Activated CD4-positive, alpha-beta T cell treated with anti-CD3 and anti-CD28 coated beads, Interleukin-2, amount 10 ng/mL, durations not matched to agents 7 days and 5 days (primary cell): Measurements from ENCODE around the gene MUL1. TPM values are rescaled to one million over a fixed set of nuclear protein-coding genes. Genes with fewer than 3 reads are reported as not detected.

Source experiments
- CTCF ChIA-PET: fragments of 350-600 bp; sonication (Branson Sonifier 250); formaldehyde crosslinking; loops from one replicate; lab custom pipeline; 2021; ENCODE audit warnings: antibody characterized with exemption; lab: Charles Lee
- POLR2A ChIA-PET: fragments of 350-600 bp; sonication (Branson Sonifier 250); formaldehyde crosslinking; loops from one replicate; lab custom pipeline; 2021; ENCODE audit warnings: antibody characterized with exemption; lab: Charles Lee
- DNase-seq: peaks from one replicate; pipeline ENCODE4 v3.0.0-alpha.2; 2020
- H3K27ac Mint-ChIP-seq: one replicate; pipeline ENCODE4 v1.8.0; 2021; ENCODE audit warnings: mild to moderate bottlenecking, moderate library complexity, mixed read lengths
- H3K27me3 Mint-ChIP-seq: one replicate; pipeline ENCODE4 v1.8.0; 2021; ENCODE audit warnings: mixed read lengths
- H3K36me3 Mint-ChIP-seq: one replicate; pipeline ENCODE4 v1.8.0; 2021; ENCODE audit warnings: low read depth, mixed read lengths
- H3K4me1 Mint-ChIP-seq: one replicate; pipeline ENCODE4 v1.8.0; 2021; ENCODE audit warnings: mixed read lengths
- H3K4me3 Mint-ChIP-seq: one replicate; pipeline ENCODE4 v1.8.0; 2021; ENCODE audit warnings: mild to moderate bottlenecking, moderate library complexity, mixed read lengths
- H3K9me3 Mint-ChIP-seq: one replicate; pipeline ENCODE4 v1.8.0; 2021; ENCODE audit warnings: mixed read lengths
- total RNA-seq, 2 experiments: library from RNA; stranded (reverse); gene quantifications; one replicate each; pipeline ENCODE4 v1.2.3, GENCODE V29; 2021

The MUL1 gene
- total RNA-seq = 10 to 100 TPM; 17.4 to 20.1 TPM

- H3K27ac Mint-ChIP-seq = peak within 1 kb of the TSS; percentile 93
- POLR2A ChIA-PET = no interaction called here
These were observed at the start of gene MUL1 for GRCh38 chr1:20507564-20508410. TSS of gene MUL1 (minus strand) at chr1:20508151. CDS start at chr1:20508024, 127 bp downstream.

GRCh38 chr1:20555758-20556120, 47.8 kb upstream of the MUL1 start:
- no peaks in the 10 kb centered on the region for H3K36me3 Mint-ChIP-seq
- ChIA-PET POLR2A (no interaction called here), CTCF (no interaction called here)
- no peak overlapping the region for H3K27ac Mint-ChIP-seq
- peaks cover 18% of the 10 kb centered on the region for H3K27me3 Mint-ChIP-seq
- H3K4me3 Mint-ChIP-seq = no peak overlapping the region
- peaks cover 3% of the 10 kb centered on the region for H3K4me1 Mint-ChIP-seq
- DNase-seq = no peak
- H3K9me3 Mint-ChIP-seq = no peaks in the 10 kb centered on the region

More at GRCh38 chr1:20507564-20508410, at the start of gene MUL1:
- Mint-ChIP-seq H3K9me3 (no peaks in the 10 kb centered on the region), H3K4me1 (peaks cover 19% of the 10 kb centered on the region), H3K36me3 (peaks cover 1% of the 10 kb centered on the region), H3K27me3 (no peaks in the 10 kb centered on the region), H3K4me3 (peak within 1 kb of the TSS; percentile 88)
- CTCF ChIA-PET = interaction anchor here (0.9 to 2.7 kb wide), 3 partner anchors 13 to 300 kb away, joined by 3 to 11 read pairs (median 3); no protein-coding TSS in a partner anchor
- peak; percentile 96 for DNase-seq

- peaks cover 3% of the 10 kb centered on the region for H3K4me1 Mint-ChIP-seq
- no peak for DNase-seq
- POLR2A ChIA-PET = no interaction called here
- no peaks in the 10 kb centered on the region for H3K36me3 Mint-ChIP-seq
- no peak overlapping the region for H3K4me3 Mint-ChIP-seq
- CTCF ChIA-PET = no interaction called here
- no peak overlapping the region for H3K27ac Mint-ChIP-seq
- no peaks in the 10 kb centered on the region for H3K9me3 Mint-ChIP-seq
- peaks cover 18% of the 10 kb centered on the region for H3K27me3 Mint-ChIP-seq
These were observed 47.2 kb upstream of the MUL1 start for GRCh38 chr1:20555025-20555757.

- Mint-ChIP-seq H3K27me3 (peaks cover 25% of the 10 kb centered on the region), H3K4me3 (no peak overlapping the region), H3K36me3 (no peaks in the 10 kb centered on the region), H3K9me3 (no peaks in the 10 kb centered on the region), H3K27ac (no peak overlapping the region), H3K4me1 (peaks cover 3% of the 10 kb centered on the region)
- ChIA-PET POLR2A (no interaction called here), CTCF (no interaction called here)
- DNase-seq = no peak
These were observed 44.9 kb upstream of the MUL1 start for GRCh38 chr1:20552728-20553445.

GRCh38 chr1:20551945-20552727, 44.2 kb upstream of the MUL1 start, which contains the start of gene FAM43B:
TSS of gene FAM43B (plus strand) at chr1:20552573. CDS start at chr1:20552974, 401 bp downstream.
- H3K36me3 Mint-ChIP-seq = no peaks in the 10 kb centered on the region

GRCh38 chr1:20551161-20551560, 43.2 kb upstream of the MUL1 start:
- no peak overlapping the region for H3K4me3 Mint-ChIP-seq
- H3K27ac Mint-ChIP-seq = no peak overlapping the region
- no peaks in the 10 kb centered on the region for H3K36me3 Mint-ChIP-seq
- H3K9me3 Mint-ChIP-seq = no peaks in the 10 kb centered on the region
- CTCF ChIA-PET = interaction anchor here (0.5 to 0.6 kb wide), 2 partner anchors 405 to 1146 kb away, joined by 3 to 4 read pairs; no protein-coding TSS in a partner anchor
- no peak for DNase-seq
- POLR2A ChIA-PET = no interaction called here
- peaks cover 3% of the 10 kb centered on the region for H3K4me1 Mint-ChIP-seq
- peaks cover 30% of the 10 kb centered on the region for H3K27me3 Mint-ChIP-seq

More at GRCh38 chr1:20551945-20552727, 44.2 kb upstream of the MUL1 start, which contains the start of gene FAM43B:
- no peak for DNase-seq
- no peak within 1 kb of the TSS for H3K27ac Mint-ChIP-seq
- H3K27me3 Mint-ChIP-seq = peaks cover 25% of the 10 kb centered on the region
- H3K4me3 Mint-ChIP-seq = no peak within 1 kb of the TSS
- H3K9me3 Mint-ChIP-seq = no peaks in the 10 kb centered on the region
- ChIA-PET POLR2A (no interaction called here), CTCF (no interaction called here)
- H3K4me1 Mint-ChIP-seq = peaks cover 3% of the 10 kb centered on the region

GRCh38 chr1:20546637-20547036, 38.7 kb upstream of the MUL1 start:
- CTCF ChIA-PET = interaction anchor here (0.6 to 0.8 kb wide), 2 partner anchors 34 to 1950 kb away, joined by 3 read pairs; no protein-coding TSS in a partner anchor

GRCh38 chr1:20540281-20540680, 32.3 kb upstream of the MUL1 start:
- CTCF ChIA-PET = no interaction called here
- Mint-ChIP-seq H3K4me1 (no peaks in the 10 kb centered on the region), H3K27me3 (peaks cover 35% of the 10 kb centered on the region), H3K36me3 (no peaks in the 10 kb centered on the region), H3K4me3 (no peak overlapping the region), H3K27ac (no peak overlapping the region), H3K9me3 (no peaks in the 10 kb centered on the region)
- POLR2A ChIA-PET = no interaction called here
- no peak for DNase-seq

More at GRCh38 chr1:20546637-20547036, 38.7 kb upstream of the MUL1 start:
- H3K4me3 Mint-ChIP-seq = no peak overlapping the region
- no peaks in the 10 kb centered on the region for H3K9me3 Mint-ChIP-seq
- POLR2A ChIA-PET = no interaction called here
- no peaks in the 10 kb centered on the region for H3K4me1 Mint-ChIP-seq
- peaks cover 38% of the 10 kb centered on the region for H3K27me3 Mint-ChIP-seq
- no peak overlapping the region for H3K27ac Mint-ChIP-seq
- no peak for DNase-seq
- H3K36me3 Mint-ChIP-seq = no peaks in the 10 kb centered on the region

- POLR2A ChIA-PET = no interaction called here
- H3K27me3 Mint-ChIP-seq = peaks cover 38% of the 10 kb centered on the region
- no peaks in the 10 kb centered on the region for H3K9me3 Mint-ChIP-seq
- no peaks in the 10 kb centered on the region for H3K4me1 Mint-ChIP-seq
- DNase-seq = no peak
- H3K4me3 Mint-ChIP-seq = no peak overlapping the region
- CTCF ChIA-PET = interaction anchor here (0.6 kb wide), 1 partner anchor 10 kb away, joined by 3 read pairs; no protein-coding TSS in a partner anchor
- no peaks in the 10 kb centered on the region for H3K36me3 Mint-ChIP-seq
- H3K27ac Mint-ChIP-seq = no peak overlapping the region
These were observed 31.0 kb upstream of the MUL1 start for GRCh38 chr1:20538760-20539551.

GRCh38 chr1:20538227-20538626, 30.3 kb upstream of the MUL1 start:
- Mint-ChIP-seq H3K9me3 (no peaks in the 10 kb centered on the region), H3K4me3 (no peak overlapping the region), H3K36me3 (no peaks in the 10 kb centered on the region), H3K27ac (no peak overlapping the region), H3K4me1 (no peaks in the 10 kb centered on the region), H3K27me3 (peaks cover 38% of the 10 kb centered on the region)
- ChIA-PET POLR2A (no interaction called here), CTCF (interaction anchor here (0.6 kb wide), 1 partner anchor 10 kb away, joined by 3 read pairs; no protein-coding TSS in a partner anchor)
- no peak for DNase-seq

- H3K27me3 Mint-ChIP-seq = peaks cover 46% of the 10 kb centered on the region
- H3K27ac Mint-ChIP-seq = no peak overlapping the region
- H3K4me3 Mint-ChIP-seq = no peak overlapping the region
- ChIA-PET CTCF (no interaction called here), POLR2A (no interaction called here)
- H3K9me3 Mint-ChIP-seq = no peaks in the 10 kb centered on the region
- H3K36me3 Mint-ChIP-seq = no peaks in the 10 kb centered on the region
- no peaks in the 10 kb centered on the region for H3K4me1 Mint-ChIP-seq
- DNase-seq = no peak
These were observed 26.9 kb upstream of the MUL1 start for GRCh38 chr1:20534659-20535417.
